Hepatocyte (in vitro differentiated cells): ENCODE measurements around the gene CNOT4.

ENCODE experiments used
- CTCF ChIP-seq: fragments of 200-600 bp; sonication (generic); IDR thresholded peaks from 2 replicates; pipeline ENCODE4 v1.5.1; 2016; ENCODE audit warnings: antibody characterized with exemption, mild to moderate bottlenecking; ENCODE audit not compliant: poor library complexity
- EZH2 ChIP-seq: fragments of 200-600 bp; sonication (generic); IDR thresholded peaks from 2 replicates; pipeline ENCODE4 v1.6.1; 2016; ENCODE audit warnings: antibody characterized with exemption, mild to moderate bottlenecking, borderline replicate concordance

GRCh38 chr7:135509589-135509838, 388 bp downstream of the CNOT4 start:
- TF ChIP-seq CTCF (no peak), EZH2 (no peak)
